Nephron (organoid): ENCODE measurements around the gene BNIP2.
"Not testable (repeated sequence)": the region's sequence is repeated elsewhere in the genome, so short reads cannot be mapped to it uniquely, and the experiment has no call there.

ENCODE experiments used
- H3K27ac Mint-ChIP-seq, 3 experiments: 2 replicates each; pipeline ENCODE4 v1.8.0; 2020; ENCODE audit warnings: mixed read lengths in 3 of 3, mild to moderate bottlenecking in 2 of 3, moderate library complexity in 1 of 3
- H3K27me3 Mint-ChIP-seq: 2 replicates; pipeline ENCODE4 v1.8.0; 2021; ENCODE audit warnings: low read depth, mild to moderate bottlenecking, moderate library complexity, mixed read lengths
- H3K36me3 Mint-ChIP-seq: 2 replicates; pipeline ENCODE4 v1.8.0; 2020; ENCODE audit warnings: low read depth, mixed read lengths
- H3K4me1 Mint-ChIP-seq: 2 replicates; pipeline ENCODE4 v1.8.0; 2020; ENCODE audit warnings: mixed read lengths
- H3K4me3 Mint-ChIP-seq, 3 experiments: 2 replicates each; pipeline ENCODE4 v1.8.0; 2020; ENCODE audit warnings: mild to moderate bottlenecking in 3 of 3, mixed read lengths in 3 of 3, moderate library complexity in 2 of 3
- H3K9me3 Mint-ChIP-seq: 2 replicates; pipeline ENCODE4 v1.8.0; 2020; ENCODE audit warnings: mixed read lengths
- CTCF ChIP-seq, 3 experiments: fragments of 200-600 bp; sonication (generic); IDR thresholded peaks; one replicate each; pipeline ENCODE4 v1.5.0; 2021; ENCODE audit warnings: antibody characterized with exemption in 3 of 3; ENCODE audit not compliant: unreplicated experiment in 3 of 3

Gene BNIP2

DNA sequence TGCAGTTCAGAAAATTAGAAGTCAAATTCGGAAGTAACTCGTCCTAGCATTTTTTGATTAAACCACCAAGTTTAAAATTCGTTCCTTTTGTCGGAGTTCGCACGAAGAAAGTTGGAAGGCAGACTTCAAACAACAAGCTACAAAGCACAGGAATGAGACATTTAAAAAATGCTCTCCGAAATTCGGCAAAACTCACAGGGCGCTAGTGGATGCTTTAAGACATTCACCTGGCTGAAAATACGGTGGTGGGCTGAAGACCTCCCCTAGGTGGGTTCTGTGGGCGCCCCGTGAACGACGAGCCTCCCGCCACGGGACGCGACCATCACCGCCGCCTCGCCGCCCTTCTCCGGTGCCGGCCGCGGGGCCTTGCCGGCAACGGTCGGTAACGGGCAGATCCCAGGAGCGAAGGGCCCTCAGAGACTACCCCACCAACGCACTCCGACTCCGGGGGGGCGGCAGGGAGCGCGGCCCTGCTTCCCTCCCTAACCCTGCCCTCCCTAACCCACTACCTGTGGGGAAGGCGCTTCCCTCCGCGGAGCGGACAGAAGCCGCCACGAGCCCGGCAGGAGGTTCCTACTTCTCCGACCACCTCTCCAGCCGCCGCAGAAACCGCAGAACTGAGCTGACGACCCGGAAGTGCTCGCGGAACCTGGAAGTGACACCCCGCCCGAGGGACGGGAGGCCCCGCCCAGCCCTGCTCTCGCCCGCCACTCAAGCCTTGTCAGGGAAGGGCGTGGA is 32.1 kb downstream of the BNIP2 start, which contains the start of gene GTF2A2:
TSS of gene GTF2A2 (minus strand) at position 619 of the 738 bp plus-strand sequence. CDS start 5,238 bp downstream, outside the sequence.
- Mint-ChIP-seq H3K4me1 (peaks cover under 1% of the 10 kb centered on the region), H3K4me3 (peak within 1 kb of the TSS in 1 of 3 experiments; percentile 7), H3K36me3 (peaks cover 13% of the 10 kb centered on the region), H3K9me3 (peaks cover 6% of the 10 kb centered on the region), H3K27me3 (no peaks in the 10 kb centered on the region), H3K27ac (peak within 1 kb of the TSS; percentile 40 to 87 (median 83))
- TF ChIP-seq CTCF (IDR thresholded peaks at IDR 0.05; ENCODE audit: unreplicated experiment in 3 of 3) = no peak

- no peak for TF ChIP-seq CTCF (IDR thresholded peaks at IDR 0.05; ENCODE audit: unreplicated experiment in 3 of 3)
- H3K36me3 Mint-ChIP-seq = peaks cover 19% of the 10 kb centered on the region
- no peak overlapping the region for H3K27ac Mint-ChIP-seq
- no peaks in the 10 kb centered on the region for H3K27me3 Mint-ChIP-seq
- peaks cover 6% of the 10 kb centered on the region for H3K9me3 Mint-ChIP-seq
- H3K4me3 Mint-ChIP-seq = no peak overlapping the region
- no peaks in the 10 kb centered on the region for H3K4me1 Mint-ChIP-seq
These were observed 35.1 kb downstream of the BNIP2 start for GRCh38 chr15:59654046-59654445.

GRCh38 chr15:59649603-59650002 is 39.5 kb downstream of the BNIP2 start:
- Mint-ChIP-seq H3K27me3 (no peaks in the 10 kb centered on the region), H3K27ac (no peak overlapping the region), H3K4me3 (no peak overlapping the region), H3K36me3 (peaks cover 32% of the 10 kb centered on the region), H3K4me1 (no peaks in the 10 kb centered on the region), H3K9me3 (peaks cover 6% of the 10 kb centered on the region)
- no peak for TF ChIP-seq CTCF (IDR thresholded peaks at IDR 0.05; ENCODE audit: unreplicated experiment in 3 of 3)

GRCh38 chr15:59647085-59647484 is 42.0 kb downstream of the BNIP2 start:
- no peak for TF ChIP-seq CTCF (IDR thresholded peaks at IDR 0.05; ENCODE audit: unreplicated experiment in 3 of 3)
- H3K36me3 Mint-ChIP-seq = peaks cover 38% of the 10 kb centered on the region
- H3K4me3 Mint-ChIP-seq = no peak overlapping the region
- no peaks in the 10 kb centered on the region for H3K9me3 Mint-ChIP-seq
- no peaks in the 10 kb centered on the region for H3K4me1 Mint-ChIP-seq
- H3K27ac Mint-ChIP-seq = no peak overlapping the region
- no peaks in the 10 kb centered on the region for H3K27me3 Mint-ChIP-seq

DNA sequence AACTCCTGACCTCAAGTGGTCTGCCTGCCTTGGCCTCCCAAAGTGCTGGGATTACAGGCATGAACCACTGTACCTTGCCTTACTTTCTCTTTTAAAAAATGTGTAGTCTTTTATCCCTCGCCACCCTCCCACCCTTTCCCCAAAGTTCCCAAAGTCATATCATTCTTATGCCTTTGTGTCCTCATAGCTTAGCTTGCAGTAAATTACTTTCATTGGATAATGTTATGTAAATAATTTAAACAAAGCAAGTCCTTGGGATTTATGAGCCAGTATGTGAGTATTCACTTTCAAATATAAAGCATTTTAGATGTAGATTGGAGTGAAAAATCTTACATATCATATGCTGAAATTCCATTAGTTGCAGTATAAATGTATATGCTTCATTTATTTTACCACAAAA is 42.8 kb downstream of the BNIP2 start:
- Mint-ChIP-seq H3K4me1 (no peaks in the 10 kb centered on the region), H3K9me3 (no peaks in the 10 kb centered on the region), H3K27ac (no peak overlapping the region), H3K27me3 (no peaks in the 10 kb centered on the region), H3K36me3 (peaks cover 39% of the 10 kb centered on the region), H3K4me3 (no peak overlapping the region)
- no peak for TF ChIP-seq CTCF (IDR thresholded peaks at IDR 0.05; ENCODE audit: unreplicated experiment in 3 of 3)

GRCh38 chr15:59645812-59646211 is 43.3 kb downstream of the BNIP2 start:
- H3K9me3 Mint-ChIP-seq, H3K27ac Mint-ChIP-seq, H3K27me3 Mint-ChIP-seq, H3K4me3 Mint-ChIP-seq, H3K4me1 Mint-ChIP-seq: not testable (repeated sequence)
- peaks cover 37% of the 10 kb centered on the region for H3K36me3 Mint-ChIP-seq
